Gastroesophageal sphincter (tissue), 4 donors: ENCODE measurements around the gene CDC34. TPM values are rescaled to one million over a fixed set of nuclear protein-coding genes. Genes with fewer than 3 reads are reported as not detected.
"Not testable (repeated sequence)": the region's sequence is repeated elsewhere in the genome, so short reads cannot be mapped to it uniquely, and the experiment has no call there.

ENCODE experiments used
- ATAC-seq: fragments of 150-250 bp; one replicate; pipeline ENCODE4 v1.9.1; 2016; ENCODE audit warnings: mild to moderate bottlenecking, moderate library complexity
- H3K27ac ChIP-seq, 4 donors: fragments of 200-600 bp; sonication (generic) in 3 of 4; 1 replicate in 3 of 4; 2 replicates in 1 of 4; pipeline ENCODE4 v1.5.1; 2016 to 2019
- H3K27me3 ChIP-seq: fragments of 200-600 bp; sonication (generic); one replicate; pipeline ENCODE4 v1.5.1; 2019
- H3K36me3 ChIP-seq, 2 donors: fragments of 200-600 bp; sonication (generic); one replicate each; pipeline ENCODE4 v1.5.1; 2019; ENCODE audit warnings: control low read depth in 1 of 2
- H3K4me1 ChIP-seq, 3 donors: fragments of 200-600 bp; sonication (generic); 1 replicate in 2 of 3; 2 replicates in 1 of 3; pipeline ENCODE4 v1.5.1; 2016 to 2019; ENCODE audit warnings: control low read depth in 2 of 3
- H3K4me3 ChIP-seq, 2 donors: fragments of 200-600 bp; sonication (generic); one replicate each; pipeline ENCODE4 v1.5.1; 2019; ENCODE audit warnings: mild to moderate bottlenecking in 1 of 2, moderate library complexity in 1 of 2
- H3K9me3 ChIP-seq, 3 donors: fragments of 200-600 bp; sonication (generic); one replicate each; pipeline ENCODE4 v1.5.1; 2017 to 2019; ENCODE audit warnings: control low read depth in 2 of 3
- CTCF ChIP-seq, 4 experiments: fragments of 200-600 bp in 2 of 4; fragments of 450-650 bp in 2 of 4; sonication (generic) in 1 of 4; IDR thresholded peaks; one replicate each; pipeline ENCODE4 v1.5.1; 2017 to 2019; ENCODE audit warnings: antibody characterized with exemption in 4 of 4, mild to moderate bottlenecking in 2 of 4, moderate library complexity in 2 of 4
- EP300 ChIP-seq: sonication (generic); formaldehyde crosslinking; IDR thresholded peaks from one replicate; pipeline ENCODE4 v1.6.1; 2017; ENCODE audit warnings: antibody characterized with exemption, mild to moderate bottlenecking
- POLR2A ChIP-seq, 2 donors: fragments of 450-650 bp; IDR thresholded peaks; one replicate each; pipeline ENCODE4 v1.6.1; 2017; ENCODE audit warnings: antibody characterized with exemption in 2 of 2, mild to moderate bottlenecking in 2 of 2, moderate library complexity in 1 of 2
- POLR2AphosphoS5 ChIP-seq: sonication (generic); formaldehyde crosslinking; IDR thresholded peaks from one replicate; pipeline ENCODE4 v1.6.1; 2017; ENCODE audit warnings: antibody characterized with exemption
- WGBS, 2 donors: methylation state at CpG; one replicate each; pipeline ENCODE4 v1.1.5; 2018; ENCODE audit warnings: low coverage in 1 of 2; 5-methylcytosine and 5-hydroxymethylcytosine counted together
- total RNA-seq, 4 donors: library from RNA; depleted of rRNA; stranded (reverse); fragments of >200 nt; gene quantifications; one replicate each; pipeline ENCODE4 v1.1.0, GENCODE V29; 2016

The CDC34 gene
- total RNA-seq, 4 donors from 2014 or later, result 43.2 to 86.9 (median 70.2) TPM

GRCh38 chr19:582497-583197 is 51.1 kb downstream of the CDC34 start:
- Histone ChIP-seq H3K27ac (no peak overlapping the region), H3K36me3 (peaks cover 0 to 62% of the 10 kb centered on the region in 2 donors), H3K27me3 (peaks cover 39% of the 10 kb centered on the region), H3K9me3 (no peaks in the 10 kb centered on the region), H3K4me3 (no peak overlapping the region), H3K4me1 (peaks cover 0 to 15% (median 0%) of the 10 kb centered on the region in 3 donors)
- TF ChIP-seq EP300 (no peak), POLR2A (IDR thresholded peaks at IDR 0.05) (no peak), POLR2AphosphoS5 (no peak), CTCF (IDR thresholded peaks at IDR 0.05) (no peak)
- ATAC-seq, result no peak
- 66 to 90% methylated on average over 2 to 7 of the region's 31 CpGs for WGBS, 2 donors

- Histone ChIP-seq H3K9me3 (no peaks in the 10 kb centered on the region), H3K36me3 (peaks cover 0 to 55% of the 10 kb centered on the region in 2 donors), H3K4me1 (peaks cover 0 to 15% (median 3%) of the 10 kb centered on the region in 3 donors), H3K27ac (no peak overlapping the region), H3K4me3 (no peak overlapping the region), H3K27me3 (peaks cover 46% of the 10 kb centered on the region)
- WGBS, 2 donors, result no CpG with 5 or more reads among the region's 27 CpGs
- ATAC-seq, result no peak
- TF ChIP-seq EP300 (no peak), CTCF (IDR thresholded peaks at IDR 0.05) (no peak), POLR2A (IDR thresholded peaks at IDR 0.05) (no peak), POLR2AphosphoS5 (no peak)
These were observed 51.8 kb downstream of the CDC34 start for GRCh38 chr19:583198-583967.

GRCh38 chr19:583968-584239 is 52.3 kb downstream of the CDC34 start:
- H3K27me3 ChIP-seq, result peaks cover 51% of the 10 kb centered on the region
- no peaks in the 10 kb centered on the region for H3K9me3 ChIP-seq
- no peak overlapping the region for H3K27ac ChIP-seq
- TF ChIP-seq POLR2AphosphoS5 (no peak), EP300 (no peak), POLR2A (IDR thresholded peaks at IDR 0.05) (no peak), CTCF (IDR thresholded peaks at IDR 0.05) (no peak)
- WGBS, 2 donors, result 75% methylated on average over 2 of the region's 5 CpGs; no CpG with 5 or more reads in 1 of the 2 donors
- no peak overlapping the region for H3K4me3 ChIP-seq
- H3K36me3 ChIP-seq, result peaks cover 0 to 49% of the 10 kb centered on the region in 2 donors
- no peak for ATAC-seq
- H3K4me1 ChIP-seq, result peaks cover 0 to 21% (median 3%) of the 10 kb centered on the region in 3 donors

GRCh38 chr19:584240-585001 is 52.9 kb downstream of the CDC34 start:
- H3K36me3 ChIP-seq, result peaks cover 0 to 44% of the 10 kb centered on the region in 2 donors
- H3K4me1 ChIP-seq, result peaks cover 0 to 26% (median 6%) of the 10 kb centered on the region in 3 donors
- H3K9me3 ChIP-seq, result no peaks in the 10 kb centered on the region
- whole genome bisulfite sequencing, 2 donors, result 8 to 9% methylated on average over 2 to 9 of the region's 38 CpGs
- peak in 3 of 4 experiments; percentile 63 to 81 (median 73) for TF ChIP-seq CTCF (IDR thresholded peaks at IDR 0.05)
- no peak for TF ChIP-seq POLR2AphosphoS5
- H3K27ac ChIP-seq, result no peak overlapping the region
- ATAC-seq, result peak; percentile 35
- H3K27me3 ChIP-seq, result peaks cover 56% of the 10 kb centered on the region
- no peak overlapping the region for H3K4me3 ChIP-seq

GRCh38 chr19:585146-585545 is 53.6 kb downstream of the CDC34 start:
- 73% methylated on average over 12 of the region's 34 CpGs; no CpG with 5 or more reads in 1 of the 2 donors for WGBS, 2 donors
- ATAC-seq, H3K4me3 ChIP-seq, H3K27ac ChIP-seq, H3K9me3 ChIP-seq: not testable (repeated sequence)
- Histone ChIP-seq H3K27me3 (peaks cover 59% of the 10 kb centered on the region), H3K4me1 (peaks cover 0 to 28% (median 7%) of the 10 kb centered on the region in 3 donors), H3K36me3 (peaks cover 0 to 37% of the 10 kb centered on the region in 2 donors)
